Epithelial cell of proximal tubule (primary cell): ENCODE data around the gene SIGLEC14. TPM values are rescaled to one million over a fixed set of nuclear protein-coding genes. Genes with fewer than 3 reads are reported as not detected.

Source experiments
- DNase-seq: peaks from one replicate; pipeline ENCODE4 v3.0.0-alpha.2; 2011; ENCODE audit warnings: low read depth
- H3K4me3 ChIP-seq: 2 replicates; pipeline ENCODE4 v1.5.1; 2011; ENCODE audit warnings: low read depth, mild to moderate bottlenecking, low read length
- total RNA-seq: library from RNA; depleted of rRNA; stranded (reverse); fragments of >200 nt; gene quantifications from 2 replicates; pipeline ENCODE4 v1.2.3, GENCODE V29; 2015
- TF ChIP-seq, protein P1 (sequence below): conservative IDR thresholded peaks from 2 replicates; pipeline ENCODE4 v1.5.1; 2012; ENCODE audit warnings: low read depth, mild to moderate bottlenecking, low read length

The SIGLEC14 gene
- total RNA-seq, 1 donor from 2014 or later, result not detected

- H3K4me3 ChIP-seq, result peak overlapping the region; percentile 82
- no peak for DNase-seq
- TF ChIP-seq, protein P1, sequence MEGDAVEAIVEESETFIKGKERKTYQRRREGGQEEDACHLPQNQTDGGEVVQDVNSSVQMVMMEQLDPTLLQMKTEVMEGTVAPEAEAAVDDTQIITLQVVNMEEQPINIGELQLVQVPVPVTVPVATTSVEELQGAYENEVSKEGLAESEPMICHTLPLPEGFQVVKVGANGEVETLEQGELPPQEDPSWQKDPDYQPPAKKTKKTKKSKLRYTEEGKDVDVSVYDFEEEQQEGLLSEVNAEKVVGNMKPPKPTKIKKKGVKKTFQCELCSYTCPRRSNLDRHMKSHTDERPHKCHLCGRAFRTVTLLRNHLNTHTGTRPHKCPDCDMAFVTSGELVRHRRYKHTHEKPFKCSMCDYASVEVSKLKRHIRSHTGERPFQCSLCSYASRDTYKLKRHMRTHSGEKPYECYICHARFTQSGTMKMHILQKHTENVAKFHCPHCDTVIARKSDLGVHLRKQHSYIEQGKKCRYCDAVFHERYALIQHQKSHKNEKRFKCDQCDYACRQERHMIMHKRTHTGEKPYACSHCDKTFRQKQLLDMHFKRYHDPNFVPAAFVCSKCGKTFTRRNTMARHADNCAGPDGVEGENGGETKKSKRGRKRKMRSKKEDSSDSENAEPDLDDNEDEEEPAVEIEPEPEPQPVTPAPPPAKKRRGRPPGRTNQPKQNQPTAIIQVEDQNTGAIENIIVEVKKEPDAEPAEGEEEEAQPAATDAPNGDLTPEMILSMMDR, result no peak
These were observed 53.3 kb downstream of the SIGLEC14 start for GRCh38 chr19:51593138-51593890.

Other genes starting within 250 kb of the SIGLEC14 start
- gene SIGLEC10, start 229.2 kb downstream of the SIGLEC14 start, total RNA-seq, result not detected in 2 replicates
- gene SIGLEC8, start 188.4 kb downstream of the SIGLEC14 start, total RNA-seq, result not detected in 2 replicates
- gene CEACAM18, start 168.3 kb downstream of the SIGLEC14 start, total RNA-seq, result not detected in 2 replicates
- gene SIGLEC12, start 145.0 kb downstream of the SIGLEC14 start, total RNA-seq, result not detected in 2 replicates
- gene SIGLEC6, start 115.2 kb downstream of the SIGLEC14 start, total RNA-seq, result not detected in 2 replicates
- 1.7 and 4.2 TPM in 2 replicates for gene ZNF175, start 75.5 kb downstream of the SIGLEC14 start, total RNA-seq
- gene SIGLEC5, start 16.4 kb downstream of the SIGLEC14 start, total RNA-seq, result not detected in 2 replicates
- gene SPACA6, start 46.5 kb upstream of the SIGLEC14 start, total RNA-seq, result 4.7 and 4.9 TPM in 2 replicates
- gene HAS1, start 77.2 kb upstream of the SIGLEC14 start, total RNA-seq, result 0.35 TPM in 1 of 2 replicates, not detected in the other
- 0.22 TPM in 1 of 2 replicates, not detected in the other for gene FPR1, start 105.1 kb upstream of the SIGLEC14 start, total RNA-seq
- gene FPR2, start 114.4 kb upstream of the SIGLEC14 start, total RNA-seq, result not detected in 2 replicates
- not detected in 2 replicates for gene FPR3, start 148.3 kb upstream of the SIGLEC14 start, total RNA-seq
- gene ZNF577, start 241.1 kb upstream of the SIGLEC14 start, total RNA-seq, result 2.2 TPM in 2 replicates